HCT116 (cell line): Measurements from ENCODE around the gene BOD1. TPM values are rescaled to one million over a fixed set of nuclear protein-coding genes. Genes with fewer than 3 reads are reported as not detected.

Experiments used
- ATAC-seq: fragments of 200-7000 bp; cut with Tn5 transposase; 2 replicates; pipeline ENCODE4 v1.9.1; 2020; ENCODE audit warnings: mild to moderate bottlenecking, moderate library complexity
- BruUV-seq: library from RNA; stranded (reverse); fragments of 400-500 nt; replicated peaks from 2 replicates; lab custom pipeline; 2021; lab: Mats Ljungman, UMichigan
- CTCF ChIA-PET: fragments of 300-600 bp; sonication (Branson Sonifier 250); formaldehyde crosslinking; loops from one replicate; lab custom pipeline; 2021; ENCODE audit warnings: antibody characterized with exemption; lab: Charles Lee
- POLR2A ChIA-PET: fragments of 300-600, 350-600 bp; sonication (Branson Sonifier 250); formaldehyde crosslinking; loops from one replicate; lab custom pipeline; 2021; ENCODE audit warnings: antibody characterized with exemption; lab: Charles Lee
- RAD21 ChIA-PET, 2 experiments: fragments of 300-600 bp; sonication (Branson Sonifier 250); formaldehyde crosslinking; loops; one replicate each; lab custom pipeline; 2023; ENCODE audit warnings: low total read pairs in 2 of 2; ENCODE audit not compliant: uncharacterized antibody in 2 of 2, unreplicated experiment in 2 of 2, low non-redundant PET in 1 of 2; lab: Charles Lee
- DNase-seq: peaks from one replicate; pipeline ENCODE4 v3.0.0-alpha.2; 2010; ENCODE audit warnings: low read depth, low spot score
- H2AFZ ChIP-seq: fragments of 200-600 bp; shearing (Covaris generic), sonication (generic); 2 replicates; pipeline ENCODE4 v1.6.1; 2017; ENCODE audit warnings: low read depth, mixed run types, mixed read lengths, antibody characterized with exemption, low read length; ENCODE audit not compliant: poor library complexity, severe bottlenecking
- H3K27ac ChIP-seq: 2 replicates; pipeline ENCODE4 v1.5.1; 2012; ENCODE audit warnings: low read depth, low read length
- H3K27me3 ChIP-seq: fragments of 200-600 bp; sonication (generic); 2 replicates; pipeline ENCODE4 v1.6.1; 2016; ENCODE audit warnings: mixed run types, low read length, mixed read lengths; ENCODE audit not compliant: insufficient read depth
- H3K36me3 ChIP-seq, 2 experiments: fragments of 200-500 bp in 1 of 2; fragments of 200-600 bp in 1 of 2; sonication (Bioruptor generic) in 1 of 2; sonication (generic) in 1 of 2; 2 replicates each; pipeline versions ENCODE4 v1.5.1 to v1.6.1; 2014 to 2016; ENCODE audit warnings: low read length in 2 of 2, inconsistent platforms in 1 of 2, mixed read lengths in 1 of 2, mixed run types in 1 of 2; ENCODE audit not compliant: insufficient read depth in 2 of 2, control insufficient read depth in 1 of 2
- H3K4me1 ChIP-seq, 2 experiments: fragments of 200-600 bp in 1 of 2; sonication (generic) in 1 of 2; 2 replicates each; pipeline versions ENCODE4 v1.5.1 to v1.6.1; 2012 to 2017; ENCODE audit warnings: low read length in 2 of 2, inconsistent platforms in 1 of 2, mild to moderate bottlenecking in 1 of 2, mixed read lengths in 1 of 2, mixed run types in 1 of 2, moderate library complexity in 1 of 2; ENCODE audit not compliant: insufficient read depth in 2 of 2, control insufficient read depth in 1 of 2
- H3K4me2 ChIP-seq: fragments of 200-600 bp; sonication (generic); 2 replicates; pipeline ENCODE4 v1.6.1; 2017; ENCODE audit warnings: mixed run types, low read length, mixed read lengths
- H3K4me3 ChIP-seq, 2 experiments: fragments of 200-600 bp in 1 of 2; sonication (generic) in 1 of 2; replicated peaks in 1 of 2; 2 replicates each; pipeline ENCODE4 v1.5.1; 2011 to 2016; ENCODE audit warnings: low read length in 2 of 2, control low read depth in 1 of 2, low read depth in 1 of 2, mild to moderate bottlenecking in 1 of 2, mixed read lengths in 1 of 2, mixed run types in 1 of 2
- H3K79me2 ChIP-seq: fragments of 200-600 bp; sonication (generic); 2 replicates; pipeline ENCODE4 v1.6.1; 2017; ENCODE audit warnings: mild to moderate bottlenecking, mixed run types, low read length, moderate library complexity, mixed read lengths; ENCODE audit not compliant: insufficient read depth
- H3K9ac ChIP-seq: fragments of 200-600 bp; sonication (generic); 2 replicates; pipeline ENCODE4 v1.6.1; 2016; ENCODE audit warnings: low read length, mixed read lengths
- H3K9me2 ChIP-seq: fragments of 200-600 bp; sonication (generic), shearing (Covaris generic); 2 replicates; pipeline ENCODE4 v1.6.1; 2017; ENCODE audit warnings: mixed run types, mild to moderate bottlenecking, moderate library complexity; ENCODE audit not compliant: insufficient read depth
- H3K9me3 ChIP-seq, 2 experiments: fragments of 200-500 bp in 1 of 2; fragments of 200-600 bp in 1 of 2; sonication (Bioruptor generic) in 1 of 2; sonication (generic) in 1 of 2; 2 replicates each; pipeline ENCODE4 v1.6.1; 2014 to 2017; ENCODE audit warnings: low read length in 2 of 2, mixed read lengths in 2 of 2, inconsistent platforms in 1 of 2, low read depth in 1 of 2, mild to moderate bottlenecking in 1 of 2, mixed run types in 1 of 2, moderate library complexity in 1 of 2; ENCODE audit not compliant: control insufficient read depth in 1 of 2, insufficient read depth in 1 of 2
- H4K20me1 ChIP-seq: fragments of 200-600 bp; sonication (generic), shearing (Covaris generic); 2 replicates; pipeline ENCODE4 v1.6.1; 2017; ENCODE audit warnings: mixed run types, mild to moderate bottlenecking, moderate library complexity; ENCODE audit not compliant: insufficient read depth
- EGR1 ChIP-seq: IDR thresholded peaks from 2 replicates; pipeline ENCODE4 v1.6.1; 2012; ENCODE audit warnings: low read depth
- ELF1 ChIP-seq: IDR thresholded peaks from 2 replicates; pipeline ENCODE4 v1.6.1; 2012; ENCODE audit warnings: low read depth, borderline replicate concordance
- EZH2 ChIP-seq: fragments of 200-600 bp; sonication (generic); IDR thresholded peaks from 2 replicates; pipeline ENCODE4 v1.6.1; 2017; ENCODE audit warnings: antibody characterized with exemption, mixed run types
- EZH2phosphoT487 ChIP-seq: fragments of 200-600 bp; IDR thresholded peaks from 2 replicates; pipeline ENCODE4 v1.6.1; 2018; ENCODE audit warnings: antibody characterized with exemption, borderline replicate concordance
- POLR2A ChIP-seq: IDR thresholded peaks from 2 replicates; pipeline ENCODE4 v1.7.0; 2011; ENCODE audit warnings: borderline replicate concordance; ENCODE audit not compliant: insufficient read depth, insufficient read length; ENCODE audit errors: extremely low read depth
- POLR2AphosphoS5 ChIP-seq: IDR thresholded peaks from 2 replicates; pipeline ENCODE4 v1.6.1; 2011; ENCODE audit warnings: mild to moderate bottlenecking, low read depth, low read length, moderate library complexity
- RAD21 ChIP-seq: IDR thresholded peaks from 2 replicates; pipeline ENCODE4 v1.6.1; 2012; ENCODE audit warnings: low read depth, mild to moderate bottlenecking
- SIN3A ChIP-seq: IDR thresholded peaks from 2 replicates; pipeline ENCODE4 v1.6.1; 2012; ENCODE audit warnings: low read depth
- SP1 ChIP-seq: IDR thresholded peaks from 2 replicates; pipeline ENCODE4 v1.6.1; 2012; ENCODE audit warnings: low read depth
- SRF ChIP-seq: IDR thresholded peaks from 2 replicates; pipeline ENCODE4 v1.6.1; 2012; ENCODE audit warnings: low read depth
- YY1 ChIP-seq: IDR thresholded peaks from 2 replicates; pipeline ENCODE4 v1.6.1; 2011; ENCODE audit warnings: low read length, low read depth, moderate library complexity, mild to moderate bottlenecking; ENCODE audit not compliant: insufficient replicate concordance; ENCODE audit errors: extremely low read depth
- ZBTB33 ChIP-seq: IDR thresholded peaks from 2 replicates; pipeline ENCODE4 v1.6.1; 2011; ENCODE audit warnings: mild to moderate bottlenecking, low read length, moderate library complexity; ENCODE audit not compliant: insufficient replicate concordance; ENCODE audit errors: extremely low read depth
- ZFX ChIP-seq: fragments of 450-650 bp; IDR thresholded peaks from 2 replicates; pipeline ENCODE4 v1.6.1; 2017
- ZNF274 ChIP-seq: fragments of 200-500 bp; sonication (Bioruptor generic); IDR thresholded peaks from 2 replicates; pipeline ENCODE4 v1.6.1; 2014; ENCODE audit warnings: mild to moderate bottlenecking, low read depth, low read length, inconsistent platforms
- intact Hi-C: fragments of 100-400 bp; cut with micrococcal nuclease; formaldehyde crosslinking; loops from 2 replicates; pipeline ENCODE4 v1.10.0; 2022
- total RNA-seq: library from RNA; stranded (reverse); gene quantifications from one replicate; pipeline ENCODE4 v1.2.1, GENCODE V29; 2021; ENCODE audit not compliant: unreplicated experiment
- TF ChIP-seq, protein P1 (sequence below): IDR thresholded peaks from 2 replicates; pipeline ENCODE4 v1.6.1; 2012; ENCODE audit warnings: low read depth
- TF ChIP-seq, protein P2 (sequence below): IDR thresholded peaks from 2 replicates; pipeline ENCODE4 v1.6.1; 2012
- TF ChIP-seq, protein P3 (sequence below): IDR thresholded peaks from 2 replicates; pipeline ENCODE4 v1.6.1; 2012

BOD1 gene
- total RNA-seq, 1 experiment from 2014 or later = 60.2 TPM

DNA sequence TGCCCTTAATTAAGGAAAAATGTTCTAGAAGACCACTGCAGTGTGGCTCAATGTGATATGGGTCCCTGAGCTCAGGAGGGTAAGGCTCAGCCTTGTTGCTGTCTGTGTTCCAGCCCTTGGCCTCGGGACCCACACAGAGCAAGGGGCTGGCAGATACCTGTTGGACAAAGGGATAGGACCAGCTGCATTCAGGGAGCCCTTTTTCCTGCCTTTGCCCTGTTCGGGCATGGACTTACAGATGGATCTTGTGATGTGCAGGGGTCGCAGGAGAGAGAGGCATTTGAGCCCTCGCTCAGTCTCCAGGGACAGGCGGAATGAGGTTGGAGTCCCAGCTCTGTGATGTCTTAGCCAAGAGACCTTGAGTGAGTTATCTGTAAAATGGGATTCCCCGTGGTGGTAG lies 12.1 kb upstream of the BOD1 start:
- peaks cover 4% of the 10 kb centered on the region; the same call in 1 of the 2 replicates for H3K27me3 ChIP-seq
- H4K20me1 ChIP-seq = no peaks in the 10 kb centered on the region
- no peak for ATAC-seq
- TF ChIP-seq POLR2A = no peak
- TF ChIP-seq ZNF274 = no peak
- TF ChIP-seq, protein P1, sequence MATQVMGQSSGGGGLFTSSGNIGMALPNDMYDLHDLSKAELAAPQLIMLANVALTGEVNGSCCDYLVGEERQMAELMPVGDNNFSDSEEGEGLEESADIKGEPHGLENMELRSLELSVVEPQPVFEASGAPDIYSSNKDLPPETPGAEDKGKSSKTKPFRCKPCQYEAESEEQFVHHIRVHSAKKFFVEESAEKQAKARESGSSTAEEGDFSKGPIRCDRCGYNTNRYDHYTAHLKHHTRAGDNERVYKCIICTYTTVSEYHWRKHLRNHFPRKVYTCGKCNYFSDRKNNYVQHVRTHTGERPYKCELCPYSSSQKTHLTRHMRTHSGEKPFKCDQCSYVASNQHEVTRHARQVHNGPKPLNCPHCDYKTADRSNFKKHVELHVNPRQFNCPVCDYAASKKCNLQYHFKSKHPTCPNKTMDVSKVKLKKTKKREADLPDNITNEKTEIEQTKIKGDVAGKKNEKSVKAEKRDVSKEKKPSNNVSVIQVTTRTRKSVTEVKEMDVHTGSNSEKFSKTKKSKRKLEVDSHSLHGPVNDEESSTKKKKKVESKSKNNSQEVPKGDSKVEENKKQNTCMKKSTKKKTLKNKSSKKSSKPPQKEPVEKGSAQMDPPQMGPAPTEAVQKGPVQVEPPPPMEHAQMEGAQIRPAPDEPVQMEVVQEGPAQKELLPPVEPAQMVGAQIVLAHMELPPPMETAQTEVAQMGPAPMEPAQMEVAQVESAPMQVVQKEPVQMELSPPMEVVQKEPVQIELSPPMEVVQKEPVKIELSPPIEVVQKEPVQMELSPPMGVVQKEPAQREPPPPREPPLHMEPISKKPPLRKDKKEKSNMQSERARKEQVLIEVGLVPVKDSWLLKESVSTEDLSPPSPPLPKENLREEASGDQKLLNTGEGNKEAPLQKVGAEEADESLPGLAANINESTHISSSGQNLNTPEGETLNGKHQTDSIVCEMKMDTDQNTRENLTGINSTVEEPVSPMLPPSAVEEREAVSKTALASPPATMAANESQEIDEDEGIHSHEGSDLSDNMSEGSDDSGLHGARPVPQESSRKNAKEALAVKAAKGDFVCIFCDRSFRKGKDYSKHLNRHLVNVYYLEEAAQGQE = no peak
- TF ChIP-seq ZFX = no peak
- TF ChIP-seq YY1 = no peak
- no peak for TF ChIP-seq SRF
- TF ChIP-seq ZBTB33 = no peak
- no peak for TF ChIP-seq EZH2phosphoT487
- no peak for TF ChIP-seq POLR2AphosphoS5
- TF ChIP-seq, protein P2, sequence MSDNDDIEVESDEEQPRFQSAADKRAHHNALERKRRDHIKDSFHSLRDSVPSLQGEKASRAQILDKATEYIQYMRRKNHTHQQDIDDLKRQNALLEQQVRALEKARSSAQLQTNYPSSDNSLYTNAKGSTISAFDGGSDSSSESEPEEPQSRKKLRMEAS = no peak
- TF ChIP-seq EGR1 = no peak
- TF ChIP-seq SP1 = no peak
- TF ChIP-seq SIN3A = no peak
- no peak for TF ChIP-seq EZH2
- TF ChIP-seq RAD21 = no peak
- TF ChIP-seq, protein P3, sequence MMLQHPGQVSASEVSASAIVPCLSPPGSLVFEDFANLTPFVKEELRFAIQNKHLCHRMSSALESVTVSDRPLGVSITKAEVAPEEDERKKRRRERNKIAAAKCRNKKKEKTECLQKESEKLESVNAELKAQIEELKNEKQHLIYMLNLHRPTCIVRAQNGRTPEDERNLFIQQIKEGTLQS = no peak
- TF ChIP-seq ELF1 = no peak
- H2AFZ ChIP-seq = no peak overlapping the region
- no peaks in the 10 kb centered on the region for H3K36me3 ChIP-seq
- POLR2A ChIA-PET = interaction anchor here (1.3 kb wide), 1 partner anchor 12 kb away, joined by 3 read pairs; the partner anchor contains the start of gene BOD1
- RAD21 ChIA-PET = no interaction called here
- DNase-seq = no peak
- H3K27ac ChIP-seq = no peak overlapping the region
- H3K9me3 ChIP-seq = no peaks in the 10 kb centered on the region
- no TSS peak for BruUV-seq
- no peak overlapping the region for H3K4me2 ChIP-seq
- no peaks in the 10 kb centered on the region for H3K9me2 ChIP-seq
- CTCF ChIA-PET = no interaction called here
- no peak overlapping the region for H3K4me3 ChIP-seq
- intact Hi-C loops = no loop called here
- no peaks in the 10 kb centered on the region for H3K4me1 ChIP-seq
- no peak overlapping the region for H3K9ac ChIP-seq
- H3K79me2 ChIP-seq = no peaks in the 10 kb centered on the region
